GM21390 (cell line): Measurements from ENCODE around the gene PRR36.
"Not testable (repeated sequence)": the region's sequence is repeated elsewhere in the genome, so short reads cannot be mapped to it uniquely, and the experiment has no call there.

Source experiments
- ATAC-seq: cut with Tn5 transposase; IDR thresholded peaks from one replicate; pipeline ENCODE4 v1.9.1; 2021; ENCODE audit not compliant: unreplicated experiment

Gene PRR36

DNA sequence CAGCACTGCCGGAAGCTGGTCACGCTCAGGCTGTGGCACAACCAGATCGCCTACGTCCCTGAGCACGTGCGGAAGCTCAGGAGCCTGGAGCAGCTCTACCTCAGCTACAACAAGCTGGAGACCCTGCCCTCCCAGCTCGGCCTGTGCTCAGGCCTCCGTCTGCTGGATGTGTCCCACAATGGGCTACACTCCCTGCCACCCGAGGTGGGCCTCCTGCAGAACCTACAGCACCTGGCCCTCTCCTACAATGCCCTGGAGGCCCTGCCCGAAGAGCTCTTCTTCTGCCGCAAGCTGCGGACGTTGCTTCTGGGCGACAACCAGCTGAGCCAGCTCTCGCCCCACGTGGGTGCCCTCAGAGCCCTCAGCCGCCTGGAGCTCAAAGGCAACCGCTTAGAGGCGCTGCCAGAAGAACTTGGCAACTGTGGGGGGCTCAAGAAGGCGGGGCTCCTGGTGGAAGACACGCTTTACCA is 26.2 kb upstream of the PRR36 start:
- no peak for ATAC-seq

DNA sequence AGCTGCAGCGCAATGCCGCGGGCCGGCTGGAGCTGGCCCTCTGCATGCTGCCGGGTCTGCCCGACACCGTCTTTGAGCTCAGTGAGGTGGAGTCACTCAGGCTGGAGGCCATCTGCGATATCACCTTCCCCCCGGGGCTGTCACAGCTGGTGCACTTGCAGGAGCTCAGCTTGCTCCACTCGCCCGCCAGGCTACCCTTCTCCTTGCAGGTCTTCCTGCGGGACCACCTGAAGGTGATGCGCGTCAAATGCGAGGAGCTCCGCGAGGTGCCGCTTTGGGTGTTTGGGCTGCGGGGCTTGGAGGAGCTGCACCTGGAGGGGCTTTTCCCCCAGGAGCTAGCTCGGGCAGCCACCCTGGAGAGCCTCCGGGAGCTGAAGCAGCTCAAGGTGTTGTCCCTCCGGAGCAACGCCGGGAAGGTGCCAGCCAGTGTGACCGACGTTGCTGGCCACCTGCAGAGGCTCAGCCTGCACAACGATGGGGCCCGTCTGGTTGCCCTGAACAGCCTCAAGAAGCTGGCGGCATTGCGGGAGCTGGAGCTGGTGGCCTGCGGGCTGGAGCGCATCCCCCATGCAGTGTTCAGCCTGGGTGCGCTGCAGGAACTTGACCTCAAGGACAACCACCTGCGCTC is 25.7 kb upstream of the PRR36 start:
- no peak for ATAC-seq

DNA sequence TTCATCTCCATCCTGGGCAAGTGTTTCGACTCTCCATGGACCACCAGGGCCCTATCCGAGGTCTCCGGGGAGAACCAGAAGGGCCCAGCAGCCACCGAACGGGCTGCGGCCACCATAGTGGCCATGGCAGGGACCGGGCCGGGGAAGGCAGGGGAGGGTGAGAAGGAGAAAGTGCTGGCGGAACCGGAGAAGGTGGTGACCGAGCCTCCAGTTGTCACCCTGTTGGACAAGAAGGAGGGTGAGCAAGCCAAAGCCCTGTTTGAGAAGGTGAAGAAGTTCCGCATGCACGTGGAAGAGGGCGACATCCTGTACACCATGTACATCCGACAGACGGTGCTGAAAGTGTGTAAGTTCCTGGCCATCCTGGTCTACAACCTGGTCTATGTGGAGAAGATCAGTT is 24.8 kb upstream of the PRR36 start:
- ATAC-seq: no peak

DNA sequence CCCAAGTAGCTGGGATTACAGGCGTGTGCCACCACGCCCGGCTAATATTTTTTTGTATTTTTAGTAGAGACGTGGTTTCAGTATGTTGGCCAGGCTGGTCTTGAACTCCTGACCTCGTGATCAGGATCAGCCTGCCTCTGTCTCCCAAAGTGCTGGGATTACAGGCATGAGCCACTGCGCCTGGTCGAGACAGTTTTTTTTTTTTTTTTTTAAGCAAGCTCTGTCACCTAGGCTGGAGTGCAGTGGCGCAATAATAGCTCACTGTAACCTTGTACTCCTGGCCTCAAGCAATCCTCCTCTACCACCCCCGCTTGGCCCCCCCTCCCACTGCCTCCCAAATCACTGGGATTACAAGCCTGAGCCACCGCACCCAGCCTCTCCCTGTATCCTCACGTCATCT is 23.1 kb upstream of the PRR36 start:
- ATAC-seq: no peak

DNA sequence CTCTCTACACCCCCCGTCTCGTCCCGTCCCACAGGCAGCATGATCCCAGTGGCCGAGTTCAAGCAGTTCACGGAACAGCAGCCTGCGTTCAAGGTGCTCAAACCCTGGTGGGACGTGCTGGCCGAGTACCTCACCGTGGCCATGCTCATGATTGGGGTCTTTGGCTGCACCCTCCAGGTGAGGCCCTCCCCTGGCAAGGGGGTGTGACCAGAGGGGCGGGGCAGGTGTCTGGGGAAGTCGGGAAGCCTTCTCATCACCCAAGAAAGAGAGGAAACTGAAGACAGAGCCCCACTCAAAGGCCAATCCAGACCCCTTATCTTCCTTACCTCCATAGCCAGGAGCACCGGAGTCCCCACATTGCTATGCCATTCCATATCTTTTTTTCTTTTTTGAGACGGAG is 21.4 kb upstream of the PRR36 start:
- ATAC-seq: no peak

DNA sequence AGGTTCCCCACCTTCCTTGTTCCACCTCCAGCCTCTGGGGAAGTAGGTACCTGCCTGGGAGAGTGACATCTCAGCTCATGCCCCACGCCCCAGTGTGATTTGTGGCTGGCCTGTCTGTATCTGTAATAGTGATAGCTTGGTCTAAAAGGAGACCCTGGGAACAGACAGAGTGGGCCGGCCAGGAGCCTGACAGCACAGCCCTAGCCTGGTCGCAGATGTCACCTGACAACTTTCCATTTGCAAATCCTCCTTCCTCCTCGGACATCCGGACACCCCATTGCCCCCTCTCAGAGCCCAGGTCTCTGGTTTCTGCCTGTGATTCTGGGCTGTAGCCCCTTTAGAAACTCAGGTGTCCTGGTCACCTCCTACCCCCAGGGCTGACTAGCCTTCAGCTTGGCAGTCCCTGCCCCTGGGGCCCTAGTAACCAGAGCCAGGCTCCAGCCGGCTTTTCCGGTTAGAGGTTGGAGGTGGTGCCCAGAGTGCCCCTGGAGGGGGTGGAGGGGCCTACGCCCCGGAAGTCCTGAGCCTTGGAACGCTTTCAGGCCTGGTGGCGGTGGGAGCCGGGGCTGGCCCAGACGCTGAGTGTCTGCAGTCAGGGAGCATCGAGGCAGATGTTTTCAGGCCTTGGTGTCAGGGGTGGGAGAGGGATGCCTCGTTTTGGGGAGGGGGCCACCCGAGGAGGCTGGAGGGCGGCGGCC is 20.6 kb upstream of the PRR36 start:
- ATAC-seq: no peak

DNA sequence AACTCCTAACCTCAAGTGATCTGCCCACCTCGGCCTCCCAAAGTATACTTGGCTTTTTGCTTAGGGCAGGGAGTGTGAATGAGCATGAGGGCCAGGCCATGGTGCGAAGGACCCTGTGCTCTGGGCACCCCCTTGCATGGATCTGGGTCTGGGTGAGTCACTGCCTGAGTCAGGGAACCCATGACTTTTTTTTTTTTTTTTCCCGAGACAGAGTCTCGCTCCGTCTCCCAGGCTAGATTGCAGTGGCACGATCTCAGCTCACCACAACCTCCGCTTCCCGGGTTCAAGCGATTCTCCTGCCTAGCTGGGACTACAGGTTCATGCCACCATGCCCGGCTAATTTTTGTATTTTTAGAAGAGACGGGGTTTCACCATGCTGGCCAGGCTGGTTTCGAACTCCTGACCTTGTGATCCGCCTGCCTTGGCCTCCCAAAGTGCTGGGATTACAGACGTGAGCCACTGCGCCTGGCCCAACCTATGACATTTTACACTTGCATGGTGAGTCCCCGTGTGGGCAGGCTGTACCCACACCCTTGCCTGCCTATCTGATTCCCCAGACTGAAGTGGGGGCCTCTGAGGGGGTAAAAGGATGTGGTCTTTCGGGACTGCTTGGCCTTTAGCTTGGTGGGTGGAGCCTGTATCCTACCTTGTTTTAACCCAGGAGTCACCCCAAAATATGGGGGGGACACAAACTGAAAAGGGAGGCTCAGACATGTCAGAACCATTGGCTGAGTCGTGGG is 19.3 kb upstream of the PRR36 start:
- ATAC-seq: not testable (repeated sequence)

DNA sequence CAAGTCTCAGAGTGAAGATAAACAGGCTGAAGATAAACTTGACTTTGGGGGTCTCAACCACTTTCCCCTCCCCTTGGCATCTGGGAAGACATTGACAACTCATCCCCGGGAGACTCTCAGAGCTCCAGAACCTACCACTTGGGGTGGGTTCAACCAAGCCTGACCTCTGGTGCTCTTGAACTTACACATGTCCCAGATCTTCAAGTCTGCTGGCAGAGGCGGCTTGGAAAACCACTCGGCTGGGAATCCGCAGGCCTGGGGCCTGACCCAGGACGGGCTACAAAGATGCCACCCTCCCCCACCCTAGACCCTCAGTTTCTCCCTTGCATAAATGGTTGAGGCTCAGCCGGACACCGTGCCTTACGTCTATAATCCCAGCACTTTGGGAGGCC is 14.6 kb upstream of the PRR36 start:
- ATAC-seq: no peak

DNA sequence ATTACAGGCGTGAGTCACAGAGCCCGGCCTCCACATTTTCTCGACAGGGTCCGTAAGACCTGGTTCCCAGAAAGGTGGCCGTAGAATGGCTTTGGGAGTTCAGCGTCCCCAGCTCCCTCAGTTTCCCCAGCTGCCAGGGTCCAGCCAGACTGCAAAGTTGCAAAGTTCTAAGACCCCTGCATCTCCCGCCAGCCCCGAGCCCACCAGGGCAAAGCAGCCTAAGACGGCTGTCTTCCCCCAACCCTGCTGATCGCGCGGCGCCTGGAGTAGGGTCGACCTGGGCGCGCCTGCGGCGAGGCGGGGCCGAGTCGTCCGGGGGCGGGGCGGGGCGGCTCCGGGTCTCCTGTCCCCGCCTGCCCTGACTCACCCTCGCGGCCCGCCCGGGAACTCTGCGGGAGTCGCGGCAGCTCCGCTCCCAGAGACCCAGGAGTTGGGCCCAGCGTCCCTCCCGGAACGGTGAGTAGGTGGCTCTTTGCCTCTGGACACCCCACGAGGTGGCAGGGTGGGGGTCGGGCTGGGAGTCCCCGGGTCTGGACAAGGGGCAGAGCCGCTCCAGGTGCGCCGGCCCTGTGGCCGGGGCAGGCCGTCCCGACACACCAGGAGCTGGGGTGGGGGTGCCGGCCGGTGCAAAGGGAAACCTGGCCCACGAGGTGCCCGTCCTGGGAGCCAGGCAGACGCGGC is 14.1 kb upstream of the PRR36 start, which contains the start of gene LRRC8E:
LRRC8E (plus strand) TSS at position 366 of the 681 bp plus-strand sequence. CDS start 7,094 bp downstream, outside the sequence.
- ATAC-seq: no peak

DNA sequence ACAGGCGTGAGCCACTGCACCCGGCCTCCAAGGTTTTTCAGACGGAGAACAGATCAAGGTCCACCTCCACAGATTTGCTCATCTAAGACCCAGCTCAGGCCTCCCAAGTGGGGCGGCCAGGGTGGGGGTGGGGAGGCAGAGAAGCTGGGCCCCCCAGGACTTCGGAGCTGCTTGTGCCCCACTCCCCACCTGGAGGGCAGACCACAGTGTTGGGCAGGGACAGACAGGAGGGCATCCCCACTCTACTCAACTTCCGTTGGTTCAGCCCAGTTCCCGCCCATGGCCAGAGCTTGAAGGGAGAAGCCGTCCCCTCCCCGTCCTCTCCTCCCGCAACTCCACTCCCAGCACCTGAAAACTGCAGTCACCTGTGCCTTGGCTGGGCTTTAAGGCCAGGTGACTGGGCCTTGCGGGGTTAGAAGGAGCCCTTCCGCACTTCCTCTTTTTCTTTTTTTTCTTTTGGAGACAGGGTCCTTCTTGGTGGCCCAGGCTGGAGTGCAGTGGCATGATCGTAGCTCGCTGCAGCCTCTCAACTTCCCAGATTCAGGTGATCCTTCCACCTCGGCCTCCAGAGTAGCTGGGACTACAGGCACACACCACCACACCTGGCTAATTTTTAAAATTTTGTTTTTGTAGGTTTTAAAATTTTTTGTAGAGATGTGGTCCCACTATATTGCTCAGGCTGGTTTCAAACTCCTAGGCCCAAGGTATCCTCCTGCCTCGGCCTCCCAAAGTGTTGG is 13.4 kb upstream of the PRR36 start:
- no peak for ATAC-seq

DNA sequence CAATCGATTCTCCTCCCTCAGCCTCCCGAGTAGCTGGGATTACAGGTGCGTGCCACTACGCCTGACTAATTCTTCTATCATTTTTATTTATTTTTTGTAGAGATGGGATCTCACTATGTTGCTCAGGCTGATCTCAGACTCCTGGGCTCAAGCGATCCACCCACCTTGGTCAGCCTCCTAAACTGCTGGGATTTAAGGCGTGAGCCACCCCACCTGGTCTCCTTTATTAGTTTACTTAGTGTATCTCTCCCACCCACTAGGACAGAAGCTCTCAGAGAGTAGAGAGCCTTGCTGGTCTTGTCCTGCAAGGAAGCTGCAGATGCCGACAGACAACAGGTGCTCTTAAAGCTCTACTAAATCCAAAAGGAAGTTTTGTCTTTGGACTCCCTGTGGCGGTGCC is 11.6 kb upstream of the PRR36 start:
- ATAC-seq: no peak

DNA sequence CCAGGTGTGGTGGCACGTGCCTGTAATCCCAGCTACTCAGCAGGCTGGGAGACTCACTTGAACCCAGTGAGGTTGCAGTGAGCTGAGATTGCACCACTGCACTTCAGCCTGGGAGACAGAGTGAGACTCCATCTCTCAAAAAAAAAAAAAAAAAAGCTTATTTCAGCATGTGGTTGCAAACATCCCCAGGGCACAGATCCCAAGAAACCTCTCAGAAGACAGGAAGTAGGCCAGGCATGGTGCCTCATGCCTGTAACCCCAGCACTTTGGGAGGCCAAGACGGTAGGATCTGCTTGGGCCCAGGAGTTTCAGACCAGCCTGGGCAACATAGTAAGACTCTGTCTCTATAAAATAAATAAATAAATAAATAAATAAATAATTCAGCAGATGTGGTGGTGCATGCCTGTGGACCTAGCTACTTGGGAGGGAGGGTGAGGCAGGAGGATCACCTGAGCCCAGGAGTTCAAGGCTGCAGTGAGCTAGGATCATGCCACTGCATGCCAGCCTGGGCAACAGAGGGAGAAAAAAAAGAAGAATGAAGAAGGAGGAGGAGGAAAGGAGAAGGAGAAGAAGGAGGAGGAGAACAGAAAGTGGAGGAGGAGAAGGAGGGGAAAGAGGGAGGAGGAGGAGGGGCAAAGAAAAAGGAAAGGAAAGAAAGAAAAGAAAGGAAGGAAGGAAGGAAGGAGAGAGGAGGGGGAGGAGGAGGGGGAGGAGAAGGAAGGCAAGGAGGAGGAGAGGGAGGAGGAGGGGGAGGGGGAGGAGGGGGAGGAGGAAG is 9.8 kb upstream of the PRR36 start:
- no peak for ATAC-seq

DNA sequence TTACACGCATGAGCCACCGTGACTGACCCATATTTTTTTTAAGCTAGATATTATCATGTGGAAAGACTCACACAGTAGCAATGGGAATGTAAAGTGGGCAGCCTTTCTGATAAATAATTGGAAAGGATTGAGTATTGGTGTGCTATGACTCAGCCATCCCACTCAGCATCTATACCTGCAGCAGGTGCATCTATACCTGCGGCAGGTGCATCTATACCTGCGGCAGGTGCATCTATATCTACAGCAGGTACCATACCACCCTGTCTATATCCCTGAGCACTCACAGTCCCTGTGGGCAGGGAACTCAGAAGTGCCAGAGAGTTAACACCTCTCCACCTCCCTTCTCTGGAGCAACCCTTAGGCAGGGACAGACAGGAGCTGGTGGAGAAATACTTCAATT is 8.9 kb upstream of the PRR36 start:
- ATAC-seq: no peak

DNA sequence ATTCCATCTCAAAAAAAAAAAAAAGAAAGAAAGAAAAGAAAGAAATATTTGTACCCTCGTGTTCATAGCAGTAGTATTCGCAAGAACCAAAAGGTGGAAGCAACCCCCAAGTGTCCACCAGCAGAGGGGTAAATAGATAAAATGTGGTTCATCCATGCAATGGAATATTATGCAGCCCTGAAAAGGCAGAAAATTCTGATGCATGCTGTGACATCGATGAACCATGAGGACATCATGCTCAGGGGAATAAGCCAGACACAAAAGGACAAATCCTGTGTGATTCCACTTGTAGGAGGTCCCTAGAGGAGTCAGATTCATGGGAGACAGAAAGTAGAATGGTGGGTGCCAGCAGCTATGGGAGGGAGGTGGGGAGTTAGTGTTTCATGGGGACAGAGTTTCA is 7.7 kb upstream of the PRR36 start:
- ATAC-seq: no peak

DNA sequence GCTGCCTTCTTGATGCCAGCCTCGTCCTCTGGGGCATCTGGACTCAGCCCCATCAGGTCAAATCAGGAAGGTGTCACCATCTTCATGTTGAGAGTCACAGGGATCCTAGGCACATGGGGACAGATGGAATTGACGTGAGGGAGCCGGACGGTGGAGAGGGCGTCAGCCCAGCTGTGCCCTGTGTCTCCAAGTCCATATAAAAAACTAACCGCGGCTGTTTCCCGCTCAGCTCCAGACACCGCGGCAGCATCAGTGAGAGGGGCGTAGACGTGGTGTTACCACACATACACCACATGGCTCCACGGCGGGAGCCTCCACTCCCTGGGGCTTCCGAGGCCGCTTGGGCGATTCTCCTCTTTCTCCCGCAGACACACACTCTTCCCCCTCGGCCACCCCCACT is 5.6 kb upstream of the PRR36 start:
- no peak for ATAC-seq

DNA sequence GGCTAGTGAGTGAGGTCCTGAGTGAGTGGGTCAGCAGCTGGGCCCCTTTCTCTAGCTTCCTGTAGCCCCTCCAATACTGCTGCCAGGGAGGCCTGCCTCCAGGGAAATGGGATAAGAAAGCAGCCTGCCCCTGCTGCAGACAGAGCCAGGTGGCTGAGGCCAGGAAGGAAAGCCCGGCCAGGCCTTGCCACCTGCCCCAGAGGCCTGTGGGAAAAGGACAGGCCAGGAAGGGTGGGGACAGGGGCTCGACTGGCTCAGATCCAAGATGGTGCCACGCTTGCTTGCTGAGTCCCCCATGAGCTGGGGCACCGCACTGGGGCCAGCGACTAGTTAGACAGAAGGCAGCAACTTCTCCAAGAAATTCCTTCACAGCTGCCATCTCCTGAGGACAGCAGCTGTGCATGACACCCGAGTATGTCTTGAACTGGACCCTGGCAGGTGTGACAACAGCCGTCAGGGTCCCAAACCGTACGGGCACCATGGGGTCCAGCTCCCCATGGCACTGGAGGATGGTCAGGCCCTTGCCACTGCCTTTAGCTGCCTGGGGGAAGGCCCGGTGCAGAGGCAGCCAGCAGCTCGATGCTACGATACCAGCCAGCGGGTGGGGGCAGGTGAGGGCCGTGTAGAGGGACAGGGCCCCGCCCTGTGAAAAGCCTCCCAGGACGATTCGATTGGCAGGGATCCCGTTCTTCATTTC is 5.1 kb upstream of the PRR36 start:
- no peak for ATAC-seq

DNA sequence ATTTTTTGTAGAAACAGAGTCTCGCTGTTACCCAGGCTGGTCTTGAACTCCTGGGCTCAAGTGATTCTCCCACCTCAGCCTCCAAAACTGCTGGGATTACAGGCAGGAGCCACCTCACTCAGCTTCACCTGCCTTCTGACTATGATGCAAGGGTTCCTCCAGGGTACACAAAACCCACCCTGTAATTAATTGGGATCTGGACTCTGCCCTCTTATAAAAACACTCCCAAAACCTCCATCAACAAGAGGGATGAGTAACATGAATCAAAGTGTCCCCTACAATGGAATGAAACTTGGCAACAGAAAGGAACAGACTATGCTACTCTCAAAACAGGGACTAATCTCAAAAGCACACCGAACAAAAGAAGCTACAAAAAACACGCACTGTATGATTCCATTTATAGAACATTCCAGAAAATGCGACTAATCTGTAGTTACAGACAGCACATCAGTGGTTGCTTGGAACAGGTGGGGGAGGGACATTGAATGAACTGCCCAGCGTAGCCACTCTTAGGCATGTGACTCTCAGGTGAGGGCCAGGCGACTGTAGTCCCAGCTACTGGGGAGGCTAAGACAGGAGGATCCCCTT is 3.2 kb upstream of the PRR36 start:
- no peak for ATAC-seq

DNA sequence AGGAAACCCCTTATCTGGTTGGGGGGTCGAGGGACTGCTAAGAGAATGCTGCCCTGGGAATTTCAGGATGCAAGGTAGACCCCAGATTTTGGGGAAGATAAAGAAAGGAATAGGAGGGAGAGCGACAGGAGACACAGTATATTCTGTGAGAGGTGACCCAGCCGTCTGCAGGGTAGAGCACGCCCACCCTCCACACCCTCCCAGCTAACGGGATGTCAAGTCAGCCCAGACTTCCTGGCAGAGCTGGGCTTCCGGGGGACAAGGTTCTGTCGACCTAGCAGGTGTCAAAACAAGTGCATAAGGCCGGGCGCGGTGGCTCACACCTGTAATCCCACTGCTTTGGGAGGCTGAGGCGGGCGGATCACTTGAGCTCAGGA is 695 bp upstream of the PRR36 start:
- no peak for ATAC-seq
